Omental fat pad (tissue), 4 donors: ENCODE measurements around the gene SMC4. TPM values are rescaled to one million over a fixed set of nuclear protein-coding genes. Genes with fewer than 3 reads are reported as not detected.

Experiments used
- ATAC-seq: fragments of 150-250 bp; one replicate; pipeline ENCODE4 v1.9.1; 2016; ENCODE audit warnings: mild to moderate bottlenecking, moderate library complexity; ENCODE audit not compliant: low FRiP score
- DNase-seq: peaks from one replicate; pipeline ENCODE4 v3.0.0-alpha.2; 2019; ENCODE audit warnings: low spot score
- CTCF ChIP-seq, 3 donors: fragments of 450-650 bp; IDR thresholded peaks; one replicate each; pipeline ENCODE4 v1.5.1; 2016 to 2017; ENCODE audit warnings: antibody characterized with exemption in 3 of 3, mild to moderate bottlenecking in 3 of 3, moderate library complexity in 2 of 3
- total RNA-seq, 4 donors: library from RNA; depleted of rRNA; stranded (reverse); fragments of >200 nt; gene quantifications; one replicate each; pipeline ENCODE4 v1.1.0, GENCODE V29; 2016

Gene SMC4
- total RNA-seq, 4 donors from 2014 or later: 12.7 to 33.1 (median 16.7) TPM

- no peak for ATAC-seq
- no peak for TF ChIP-seq CTCF (IDR thresholded peaks at IDR 0.05)
- no peak for DNase-seq
These were observed 18.0 kb upstream of the SMC4 start for GRCh38 chr3:160381470-160381869.

- no peak for TF ChIP-seq CTCF (IDR thresholded peaks at IDR 0.05)
- ATAC-seq (no peak), DNase-seq (no peak)
These were observed 14.7 kb upstream of the SMC4 start for GRCh38 chr3:160384639-160385318.

GRCh38 chr3:160390565-160391138, 8.8 kb upstream of the SMC4 start:
- no peak for TF ChIP-seq CTCF (IDR thresholded peaks at IDR 0.05)
- ATAC-seq (no peak), DNase-seq (no peak)

- no peak for DNase-seq
- TF ChIP-seq CTCF (IDR thresholded peaks at IDR 0.05): no peak
These were observed 6.7 kb upstream of the SMC4 start for GRCh38 chr3:160392798-160393197.

GRCh38 chr3:160393346-160394008, 6.0 kb upstream of the SMC4 start:
- no peak for TF ChIP-seq CTCF (IDR thresholded peaks at IDR 0.05)
- ATAC-seq: no peak

More at GRCh38 chr3:160392798-160393197, 6.7 kb upstream of the SMC4 start:
- no peak for ATAC-seq

GRCh38 chr3:160394009-160394392, 5.4 kb upstream of the SMC4 start:
- TF ChIP-seq CTCF (IDR thresholded peaks at IDR 0.05): no peak
- DNase-seq (no peak), ATAC-seq (no peak)

More at GRCh38 chr3:160393346-160394008, 6.0 kb upstream of the SMC4 start:
- no peak for DNase-seq
